ENCODE results near the gene CNOT10.

DNA sequence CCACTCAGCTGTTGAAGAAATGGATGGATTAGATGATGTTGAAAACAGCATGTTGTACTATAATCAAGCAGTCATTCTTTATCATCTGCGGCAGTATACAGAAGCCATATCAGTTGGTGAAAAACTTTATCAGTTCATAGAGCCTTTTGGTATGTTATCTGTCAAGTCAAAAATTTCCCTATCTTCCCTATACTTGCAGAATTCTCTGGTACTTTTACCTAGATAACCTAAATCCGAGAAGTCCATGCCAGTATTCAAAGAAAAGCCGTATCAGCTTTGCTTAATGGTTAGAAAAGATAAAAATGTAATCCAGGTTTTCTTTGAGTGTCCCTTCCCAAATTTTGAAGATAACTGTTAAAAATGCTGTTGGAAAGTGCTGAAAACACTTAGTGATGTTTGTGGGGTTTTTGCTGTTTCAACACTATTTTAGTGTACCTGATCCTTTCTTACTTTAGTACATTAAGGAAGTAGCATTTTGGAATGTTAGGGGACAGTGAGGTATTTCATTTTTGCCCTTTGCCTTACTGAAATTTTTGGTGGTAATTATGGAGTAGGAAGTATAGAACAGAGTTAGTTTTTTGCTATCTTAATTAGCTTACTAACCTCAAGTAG lies 23.8 kb downstream of the CNOT10 start:
- TF ChIP-seq, protein P1, sequence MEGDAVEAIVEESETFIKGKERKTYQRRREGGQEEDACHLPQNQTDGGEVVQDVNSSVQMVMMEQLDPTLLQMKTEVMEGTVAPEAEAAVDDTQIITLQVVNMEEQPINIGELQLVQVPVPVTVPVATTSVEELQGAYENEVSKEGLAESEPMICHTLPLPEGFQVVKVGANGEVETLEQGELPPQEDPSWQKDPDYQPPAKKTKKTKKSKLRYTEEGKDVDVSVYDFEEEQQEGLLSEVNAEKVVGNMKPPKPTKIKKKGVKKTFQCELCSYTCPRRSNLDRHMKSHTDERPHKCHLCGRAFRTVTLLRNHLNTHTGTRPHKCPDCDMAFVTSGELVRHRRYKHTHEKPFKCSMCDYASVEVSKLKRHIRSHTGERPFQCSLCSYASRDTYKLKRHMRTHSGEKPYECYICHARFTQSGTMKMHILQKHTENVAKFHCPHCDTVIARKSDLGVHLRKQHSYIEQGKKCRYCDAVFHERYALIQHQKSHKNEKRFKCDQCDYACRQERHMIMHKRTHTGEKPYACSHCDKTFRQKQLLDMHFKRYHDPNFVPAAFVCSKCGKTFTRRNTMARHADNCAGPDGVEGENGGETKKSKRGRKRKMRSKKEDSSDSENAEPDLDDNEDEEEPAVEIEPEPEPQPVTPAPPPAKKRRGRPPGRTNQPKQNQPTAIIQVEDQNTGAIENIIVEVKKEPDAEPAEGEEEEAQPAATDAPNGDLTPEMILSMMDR (IDR thresholded peaks at IDR 0.05; ENCODE audit: low read depth, low read length) = no peak
- TF ChIP-seq POLR2A (IDR thresholded peaks at IDR 0.05; ENCODE audit: extremely low read depth, insufficient read length) (no peak), MYC (IDR thresholded peaks at IDR 0.05; ENCODE audit: low read depth, low read length) (no peak)
- TF ChIP-seq, protein P2, sequence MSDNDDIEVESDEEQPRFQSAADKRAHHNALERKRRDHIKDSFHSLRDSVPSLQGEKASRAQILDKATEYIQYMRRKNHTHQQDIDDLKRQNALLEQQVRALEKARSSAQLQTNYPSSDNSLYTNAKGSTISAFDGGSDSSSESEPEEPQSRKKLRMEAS (IDR thresholded peaks at IDR 0.05; ENCODE audit: low read depth, low read length) = no peak

All from NB4 (cell line).